Activated T-helper 17 cell treated with anti-CD3 and anti-CD28 coated beads, Interleukin-2, amount 50 U/mL, for 72 hours (primary cell): ENCODE data around the gene FAM83E. TPM values are rescaled to one million over a fixed set of nuclear protein-coding genes. Genes with fewer than 3 reads are reported as not detected.

Source experiments
- ATAC-seq: fragments of 150-1000 bp; cut with Tn5 transposase; replicated peaks from 2 replicates; pipeline ENCODE4 v1.10.0; 2021; ENCODE audit warnings: mild to moderate bottlenecking, moderate library complexity
- H3K27ac Mint-ChIP-seq: one replicate; pipeline ENCODE4 v1.8.0; 2022; ENCODE audit warnings: mixed read lengths
- H3K27me3 Mint-ChIP-seq: one replicate; pipeline ENCODE4 v1.8.0; 2022; ENCODE audit warnings: mixed read lengths
- H3K36me3 Mint-ChIP-seq: one replicate; pipeline ENCODE4 v1.8.0; 2022; ENCODE audit warnings: low read depth, mild to moderate bottlenecking, mixed read lengths
- H3K4me1 Mint-ChIP-seq: one replicate; pipeline ENCODE4 v1.8.0; 2022; ENCODE audit warnings: mixed read lengths
- H3K4me3 Mint-ChIP-seq: one replicate; pipeline ENCODE4 v1.8.0; 2022; ENCODE audit warnings: mild to moderate bottlenecking, mixed read lengths
- H3K9me3 Mint-ChIP-seq: one replicate; pipeline ENCODE4 v1.8.0; 2022; ENCODE audit warnings: mixed read lengths
- total RNA-seq, 2 donors: library from RNA; stranded (reverse); gene quantifications; one replicate each; pipeline ENCODE4 v1.2.3, GENCODE V29; 2022

FAM83E gene
- total RNA-seq, 2 donors from 2014 or later = 4.6 to 8.6 TPM

GRCh38 chr19:48627865-48628314, 13.0 kb upstream of the FAM83E start:
- H3K36me3 Mint-ChIP-seq = peaks cover 35% of the 10 kb centered on the region
- H3K27me3 Mint-ChIP-seq = no peaks in the 10 kb centered on the region
- no peak for ATAC-seq
- no peaks in the 10 kb centered on the region for H3K9me3 Mint-ChIP-seq
- no peak overlapping the region for H3K4me3 Mint-ChIP-seq
- H3K4me1 Mint-ChIP-seq = peaks cover 11% of the 10 kb centered on the region
- no peak overlapping the region for H3K27ac Mint-ChIP-seq

GRCh38 chr19:48627201-48627864, 12.5 kb upstream of the FAM83E start:
- peak; percentile 37 for ATAC-seq
- Mint-ChIP-seq H3K27ac (no peak overlapping the region), H3K27me3 (no peaks in the 10 kb centered on the region), H3K9me3 (no peaks in the 10 kb centered on the region), H3K4me1 (peaks cover 11% of the 10 kb centered on the region), H3K4me3 (no peak overlapping the region), H3K36me3 (peaks cover 39% of the 10 kb centered on the region)

- Mint-ChIP-seq H3K27me3 (no peaks in the 10 kb centered on the region), H3K9me3 (no peaks in the 10 kb centered on the region), H3K4me1 (peaks cover 11% of the 10 kb centered on the region), H3K36me3 (peaks cover 52% of the 10 kb centered on the region), H3K4me3 (no peak overlapping the region), H3K27ac (no peak overlapping the region)
- ATAC-seq = no peak
Measured at GRCh38 chr19:48625891-48626327, 11.0 kb upstream of the FAM83E start.

GRCh38 chr19:48624791-48625723, 10.2 kb upstream of the FAM83E start:
- Mint-ChIP-seq H3K9me3 (no peaks in the 10 kb centered on the region), H3K4me1 (peaks cover 11% of the 10 kb centered on the region), H3K27ac (peak overlapping the region; percentile 1), H3K4me3 (peak overlapping the region; percentile 83), H3K36me3 (peaks cover 50% of the 10 kb centered on the region), H3K27me3 (no peaks in the 10 kb centered on the region)
- ATAC-seq = no peak

DNA sequence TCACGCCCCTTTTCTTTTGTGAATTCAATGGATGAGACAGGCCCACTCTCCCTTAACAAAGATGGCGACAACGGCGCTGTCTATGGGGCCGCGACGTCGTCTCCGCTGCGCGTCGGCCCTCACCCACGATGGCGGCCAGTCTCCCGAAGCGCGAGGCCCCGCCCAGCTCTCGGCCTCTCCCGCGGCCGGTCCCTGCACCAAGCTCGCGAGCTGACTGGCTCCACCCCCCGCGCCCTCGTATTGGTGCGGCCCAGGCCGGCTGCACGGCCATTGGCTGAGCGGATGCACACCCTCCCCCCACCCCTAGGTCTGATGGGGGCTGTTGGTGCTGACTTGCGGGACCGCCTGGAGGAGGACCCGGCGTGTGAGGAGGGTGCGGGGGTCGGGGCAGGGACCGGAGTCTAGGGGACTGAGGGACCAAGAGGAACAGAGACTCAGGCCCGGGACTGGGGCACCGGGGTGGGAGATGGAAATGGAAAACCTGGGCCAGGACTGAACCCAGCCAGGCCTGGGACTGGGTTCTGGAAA, 9.3 kb upstream of the FAM83E start:
- Mint-ChIP-seq H3K27ac (peak overlapping the region; percentile 92), H3K36me3 (peaks cover 59% of the 10 kb centered on the region), H3K27me3 (no peaks in the 10 kb centered on the region), H3K4me3 (peak overlapping the region; percentile 83), H3K4me1 (peaks cover 16% of the 10 kb centered on the region), H3K9me3 (no peaks in the 10 kb centered on the region)
- ATAC-seq = peak; percentile 88

DNA sequence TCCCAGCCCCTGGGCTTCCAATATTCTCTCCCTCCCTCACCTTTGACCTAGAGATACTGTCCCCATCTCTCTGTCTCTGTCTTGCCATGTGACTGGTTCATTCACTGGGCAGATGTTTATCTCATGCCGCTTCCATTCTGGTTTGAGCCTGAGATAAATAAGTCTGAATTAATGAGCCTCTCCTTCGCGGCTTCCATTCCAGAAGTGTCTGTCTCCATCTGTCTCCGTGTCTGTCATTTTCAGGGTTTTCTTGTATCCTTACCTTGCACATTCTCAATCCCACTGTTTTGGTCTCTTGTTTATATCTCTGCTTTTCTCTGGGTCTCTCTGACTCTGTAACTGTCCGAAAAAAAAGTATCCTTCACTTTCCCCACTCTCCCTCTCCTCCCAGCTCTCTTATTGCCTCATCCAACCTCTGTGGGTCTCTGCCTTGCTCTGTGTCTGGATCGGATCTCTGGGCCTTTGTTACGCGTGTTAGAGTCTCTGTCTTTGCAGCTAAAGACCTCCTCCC, 8.7 kb upstream of the FAM83E start:
- H3K27me3 Mint-ChIP-seq = no peaks in the 10 kb centered on the region
- peaks cover 16% of the 10 kb centered on the region for H3K4me1 Mint-ChIP-seq
- H3K9me3 Mint-ChIP-seq = no peaks in the 10 kb centered on the region

DNA sequence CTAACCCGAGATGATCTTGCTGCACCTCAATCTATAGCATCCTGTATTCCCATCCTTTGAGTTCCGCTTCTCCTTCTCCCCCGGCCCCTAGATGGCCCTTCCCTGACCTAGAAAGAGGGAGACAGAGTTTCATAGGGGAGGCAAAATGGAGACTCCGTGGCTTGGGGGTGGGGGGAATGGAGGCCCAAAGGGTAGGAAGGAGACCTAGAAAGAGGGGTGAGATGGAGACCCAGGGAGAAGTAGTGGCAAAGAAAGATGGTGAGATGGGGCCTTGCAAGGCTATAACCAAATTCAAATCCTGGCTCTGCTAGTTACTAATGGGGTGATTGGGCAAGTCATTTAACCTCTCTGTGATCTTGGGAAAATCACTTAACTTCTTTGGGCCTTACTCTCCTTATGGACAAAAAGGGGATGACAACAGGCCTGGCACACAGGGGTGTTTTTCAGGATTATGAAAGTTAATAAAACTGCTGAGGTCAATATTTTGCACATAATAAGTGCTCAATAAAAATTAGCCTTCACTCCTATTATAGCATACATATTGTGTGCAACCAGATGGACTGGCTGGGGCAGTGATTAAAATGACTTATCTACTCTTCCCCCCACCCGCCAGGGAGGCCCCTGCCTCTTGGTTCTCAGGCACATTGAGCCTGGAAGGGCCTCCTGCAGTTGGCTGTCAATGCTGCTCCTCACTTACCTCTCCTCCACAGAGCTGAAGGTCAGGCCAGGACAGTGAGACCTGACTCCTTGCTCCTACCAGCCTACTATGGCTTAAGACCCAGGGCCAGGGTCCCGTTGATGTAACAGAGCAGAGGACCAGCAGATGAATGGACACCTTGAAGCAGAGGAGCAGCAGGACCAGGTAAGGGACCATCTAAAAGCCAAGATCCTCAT, 5.1 kb upstream of the FAM83E start:
- H3K36me3 Mint-ChIP-seq = peaks cover 87% of the 10 kb centered on the region
- H3K4me3 Mint-ChIP-seq = peak overlapping the region; percentile 99
- H3K4me1 Mint-ChIP-seq = peaks cover 16% of the 10 kb centered on the region
- H3K27me3 Mint-ChIP-seq = no peaks in the 10 kb centered on the region
- ATAC-seq = no peak
- H3K27ac Mint-ChIP-seq = peak overlapping the region; percentile 100
- no peaks in the 10 kb centered on the region for H3K9me3 Mint-ChIP-seq

More for the DNA sequence above, 8.7 kb upstream of the FAM83E start:
- Mint-ChIP-seq H3K4me3 (peak overlapping the region; percentile 83), H3K36me3 (peaks cover 60% of the 10 kb centered on the region), H3K27ac (peak overlapping the region; percentile 92)
- no peak for ATAC-seq

DNA sequence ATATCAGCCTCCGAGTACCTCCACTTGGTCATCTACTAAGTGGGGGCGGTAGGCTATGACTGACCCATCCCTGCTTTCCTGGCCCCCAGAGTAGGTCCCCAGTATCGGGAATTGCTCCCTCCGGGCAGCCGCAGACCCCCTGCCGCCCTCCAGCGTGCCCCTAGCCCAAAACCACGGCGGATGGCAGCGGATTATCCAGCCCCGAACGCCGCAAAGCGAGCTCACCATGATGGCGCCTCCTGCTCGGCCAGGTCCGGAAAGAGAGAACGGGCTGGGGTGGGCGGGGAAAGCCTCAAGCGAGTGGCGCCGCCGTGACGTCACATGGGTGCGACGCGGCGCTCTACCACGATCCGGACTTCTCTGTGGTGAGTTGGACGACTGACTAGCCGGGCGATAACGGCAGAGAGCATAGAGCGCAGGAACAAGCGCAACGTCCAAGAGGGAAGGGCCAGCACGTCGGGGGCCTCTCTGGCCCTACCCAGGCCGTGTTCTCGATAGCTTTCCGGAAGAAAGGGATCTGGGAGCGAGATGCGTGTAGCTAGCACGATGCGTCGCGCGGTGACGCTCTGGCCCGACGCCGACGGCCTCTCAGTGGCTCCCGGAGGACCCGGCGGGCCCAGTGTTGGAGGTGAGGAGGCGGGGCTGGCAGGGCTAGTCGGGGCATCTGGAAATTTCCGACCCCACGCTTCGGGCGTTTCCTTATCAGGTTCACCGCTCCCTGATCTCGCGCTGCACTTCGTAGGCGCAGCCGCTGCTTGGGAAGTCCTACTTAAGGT, 4.2 kb upstream of the FAM83E start, which contains the start of the genes RPL18 and SPHK2:
Gene RPL18, minus strand, starts transcription at position 263 of the 776 bp plus-strand sequence. Its CDS starts 35 bp downstream, at position 228.
Gene SPHK2, plus strand, starts transcription at position 591 of the 776 bp plus-strand sequence. CDS start 1,009 bp downstream, outside the sequence.
- Mint-ChIP-seq H3K4me3 (peak within 1 kb of the TSS; percentile 99), H3K9me3 (no peaks in the 10 kb centered on the region), H3K36me3 (peaks cover 91% of the 10 kb centered on the region), H3K27me3 (no peaks in the 10 kb centered on the region), H3K4me1 (peaks cover 16% of the 10 kb centered on the region), H3K27ac (peak within 1 kb of the TSS; percentile 100)
- peak; percentile 77 for ATAC-seq

DNA sequence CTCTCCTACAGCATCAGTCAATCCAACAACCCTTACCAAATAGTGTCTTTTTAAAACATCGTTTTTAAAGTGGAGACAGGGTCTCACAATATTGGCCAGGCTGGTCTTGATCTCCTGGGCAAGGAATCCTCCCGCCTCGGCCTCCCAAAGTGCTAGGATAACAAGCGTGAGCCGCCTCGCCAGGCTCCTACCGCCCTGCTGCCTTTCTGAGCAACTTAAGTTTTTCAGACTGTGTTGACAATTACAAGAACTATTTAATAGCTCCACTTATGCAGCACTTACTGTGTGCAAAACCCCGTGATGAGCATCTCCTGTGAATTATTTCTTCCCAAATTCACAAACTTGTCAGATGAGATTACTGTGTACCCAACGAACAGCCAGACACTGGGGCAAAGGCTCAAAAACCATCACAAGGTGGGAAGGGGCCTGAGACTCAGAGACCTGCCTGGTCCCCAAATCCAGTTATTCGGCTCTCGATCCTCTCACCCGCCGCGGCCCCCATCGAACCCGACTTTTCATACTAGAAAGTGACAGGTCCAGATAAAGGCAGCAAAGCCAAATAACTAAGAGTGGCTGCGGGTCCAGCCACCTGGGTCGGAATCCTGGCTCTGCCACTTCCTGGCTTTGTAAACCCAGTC, 3.5 kb upstream of the FAM83E start:
- H3K4me1 Mint-ChIP-seq = peaks cover 8% of the 10 kb centered on the region
- peak overlapping the region; percentile 99 for H3K4me3 Mint-ChIP-seq
- no peaks in the 10 kb centered on the region for H3K27me3 Mint-ChIP-seq
- peaks cover 88% of the 10 kb centered on the region for H3K36me3 Mint-ChIP-seq
- ATAC-seq = no peak
- H3K9me3 Mint-ChIP-seq = no peaks in the 10 kb centered on the region
- peak overlapping the region; percentile 100 for H3K27ac Mint-ChIP-seq

DNA sequence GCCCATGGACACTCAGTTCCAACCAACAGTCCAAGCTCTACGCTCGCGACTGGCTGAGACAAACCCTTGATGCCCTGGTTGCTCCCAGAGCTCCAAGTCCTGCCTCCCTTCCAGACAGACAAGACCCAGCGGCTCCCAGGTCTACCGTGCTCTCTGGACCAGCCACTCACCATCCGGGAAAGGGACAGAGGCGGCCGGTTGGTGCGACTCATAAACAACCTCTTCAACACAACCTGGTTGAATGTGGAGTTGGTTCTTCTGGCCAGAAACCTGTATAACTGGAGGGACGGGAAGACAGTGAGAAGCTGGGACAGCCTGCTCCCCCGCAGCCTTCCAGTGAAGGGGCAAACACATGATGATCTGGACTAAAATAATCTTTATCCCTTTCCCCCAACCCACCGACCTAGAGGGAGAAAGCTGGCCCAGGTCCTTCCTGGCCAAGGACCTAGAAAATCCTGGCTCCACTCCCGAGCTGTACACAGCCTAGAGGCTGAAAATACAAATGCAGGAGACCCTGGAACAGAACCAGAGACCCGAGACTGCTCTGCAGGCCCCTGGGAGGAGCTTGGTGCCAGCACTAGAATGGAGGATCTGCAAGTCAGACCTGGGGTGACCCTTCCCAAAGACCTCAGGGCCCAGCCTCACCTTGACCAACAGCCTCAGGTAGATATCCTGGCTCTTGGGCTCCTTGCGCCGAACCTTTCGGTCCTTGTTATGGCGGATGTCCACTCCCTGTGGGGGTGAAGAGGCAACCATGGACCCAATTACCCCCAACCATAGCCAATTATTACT, 2.5 kb upstream of the FAM83E start:
- Mint-ChIP-seq H3K36me3 (peaks cover 80% of the 10 kb centered on the region), H3K9me3 (no peaks in the 10 kb centered on the region), H3K27me3 (no peaks in the 10 kb centered on the region), H3K4me1 (peaks cover 5% of the 10 kb centered on the region), H3K27ac (peak overlapping the region; percentile 100), H3K4me3 (peak overlapping the region; percentile 99)
- no peak for ATAC-seq

- peak overlapping the region; percentile 99 for H3K4me3 Mint-ChIP-seq
- H3K27ac Mint-ChIP-seq = peak overlapping the region; percentile 100
- H3K36me3 Mint-ChIP-seq = peaks cover 72% of the 10 kb centered on the region
- no peaks in the 10 kb centered on the region for H3K27me3 Mint-ChIP-seq
- H3K4me1 Mint-ChIP-seq = peaks cover 5% of the 10 kb centered on the region
- no peak for ATAC-seq
- no peaks in the 10 kb centered on the region for H3K9me3 Mint-ChIP-seq
Measured at GRCh38 chr19:48616491-48617056, 1.7 kb upstream of the FAM83E start.

DNA sequence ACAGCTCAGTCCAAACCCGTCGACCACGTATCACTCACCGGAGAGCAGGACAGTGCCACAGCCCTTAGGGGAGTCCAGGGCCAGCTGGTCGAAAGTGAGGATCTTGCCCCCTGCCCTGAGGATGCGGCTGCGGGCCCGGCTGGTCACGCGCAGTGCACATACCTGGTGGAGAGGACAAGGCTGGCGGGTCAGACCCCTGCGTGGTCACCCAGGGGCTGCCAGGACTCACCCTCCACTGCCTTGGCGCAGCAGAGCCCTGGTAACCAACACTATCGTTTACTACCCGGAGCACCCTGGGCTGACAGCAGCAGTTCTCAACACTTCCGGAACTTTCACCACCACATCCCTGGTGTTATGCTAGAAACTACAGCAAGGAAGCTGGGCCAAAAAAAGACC, 1.2 kb upstream of the FAM83E start:
- Mint-ChIP-seq H3K4me3 (peak overlapping the region; percentile 99), H3K27ac (peak overlapping the region; percentile 100)

More for the DNA sequence above, 1.2 kb upstream of the FAM83E start:
- H3K4me1 Mint-ChIP-seq = peaks cover 5% of the 10 kb centered on the region
- no peaks in the 10 kb centered on the region for H3K9me3 Mint-ChIP-seq
- no peaks in the 10 kb centered on the region for H3K27me3 Mint-ChIP-seq
- no peak for ATAC-seq
- H3K36me3 Mint-ChIP-seq = peaks cover 67% of the 10 kb centered on the region
